HepG2 (cell line): ENCODE data around the gene AP2A2. TPM values are rescaled to one million over a fixed set of nuclear protein-coding genes. Genes with fewer than 3 reads are reported as not detected.

Source experiments
- CREB1 ChIP-seq, 2 experiments: fragments of 450-650 bp in 1 of 2; IDR thresholded peaks; 2 replicates each; pipeline ENCODE4 v1.6.1; 2016 to 2017; ENCODE audit warnings: control low read depth in 1 of 2, mild to moderate bottlenecking in 1 of 2, missing compliant biosample characterization in 1 of 2, missing genetic modification characterization in 1 of 2
- HNRNPH1 ChIP-seq: fragments of 200-400 bp; formaldehyde crosslinking; optimal IDR thresholded peaks from 2 replicates; pipeline ENCODE3; 2017; ENCODE audit warnings: mild to moderate bottlenecking, low read depth, low read length
- MIER3 ChIP-seq: IDR thresholded peaks from 2 replicates; pipeline ENCODE4 v1.6.1; 2016; ENCODE audit warnings: missing compliant biosample characterization, borderline replicate concordance
- PRDM10 ChIP-seq: sonication (generic); formaldehyde crosslinking; IDR thresholded peaks from 2 replicates; pipeline ENCODE4 v1.4.0; 2020; ENCODE audit warnings: low read depth, missing genetic modification reagents
- RBM22 ChIP-seq: fragments of 200-400 bp; formaldehyde crosslinking; optimal IDR thresholded peaks from 2 replicates; pipeline ENCODE3; 2017; ENCODE audit warnings: mild to moderate bottlenecking, low read length, moderate library complexity
- RCOR2 ChIP-seq: IDR thresholded peaks from 2 replicates; pipeline ENCODE4 v1.6.1; 2016; ENCODE audit warnings: missing biosample characterization, missing genetic modification reagents
- SATB2 ChIP-seq: sonication (generic); formaldehyde crosslinking; IDR thresholded peaks from 2 replicates; pipeline ENCODE4 v1.5.0; 2020; ENCODE audit warnings: missing genetic modification reagents
- SMAD3 ChIP-seq: sonication (generic); formaldehyde crosslinking; IDR thresholded peaks from 2 replicates; pipeline ENCODE4 v1.4.0; 2020; ENCODE audit warnings: missing genetic modification reagents
- SOX5 ChIP-seq: IDR thresholded peaks from 2 replicates; pipeline ENCODE4 v1.6.1; 2016; ENCODE audit warnings: borderline replicate concordance
- ZBTB25 ChIP-seq: IDR thresholded peaks from 2 replicates; pipeline ENCODE4 v1.6.1; 2018; ENCODE audit warnings: missing genetic modification reagents
- ZC3H13 ChIP-seq: sonication (generic); formaldehyde crosslinking; IDR thresholded peaks from 2 replicates; pipeline ENCODE4 v1.8.1; 2023; ENCODE audit warnings: mild to moderate bottlenecking, missing genetic modification reagents, moderate library complexity
- ZHX1 ChIP-seq: sonication (generic); formaldehyde crosslinking; IDR thresholded peaks from 2 replicates; pipeline ENCODE4 v1.8.1; 2022; ENCODE audit warnings: low read depth, mild to moderate bottlenecking, missing genetic modification reagents
- ZNF720 ChIP-seq: sonication (generic); formaldehyde crosslinking; IDR thresholded peaks from 2 replicates; pipeline ENCODE4 v1.4.0; 2020; ENCODE audit warnings: missing genetic modification reagents
- ZNF747 ChIP-seq: sonication (generic); formaldehyde crosslinking; IDR thresholded peaks from 2 replicates; pipeline ENCODE4 v1.8.1; 2023; ENCODE audit warnings: missing genetic modification reagents, mild to moderate bottlenecking, borderline replicate concordance
- polyA plus RNA-seq, 8 experiments: library from polyadenylated mRNA; depleted of rRNA in 3 of 8; stranded (reverse) in 7 of 8; unstranded in 1 of 8; fragments of >200 nt; fragmentation: Illumina TruSeq in 4 of 8; extraction: Trizol in 4 of 8; gene quantifications; 2 replicates each; pipeline versions ENCODE4 v1.2.1 to v1.2.3, GENCODE V29; 2011 to 2016; ENCODE audit warnings: low read depth in 4 of 8, missing spikeins in 1 of 8, mixed read lengths in 1 of 8; ENCODE audit not compliant: insufficient read depth in 1 of 8
- total RNA-seq, 5 experiments: library from RNA; depleted of rRNA; stranded (reverse); fragments of >200 nt; fragmentation: Illumina TruSeq; extraction: Trizol; gene quantifications; 2 replicates each; pipeline ENCODE4 v1.2.3, GENCODE V29; 2016; ENCODE audit warnings: low read depth in 1 of 5

Gene AP2A2
- total and polyA plus RNA-seq, 2 of the 13 experiments (the other 11 are each of a cell fraction or from before 2014, with no cell fraction given), result 25.7 to 75.7 TPM

- TF ChIP-seq PRDM10 (CRISPR knock-in tag) (no peak), ZNF747 (CRISPR knock-in tag) (no peak), HNRNPH1 (no peak), RBM22 (no peak), SOX5 (CRISPR knock-in tag) (no peak), RCOR2 (CRISPR knock-in tag) (no peak), MIER3 (CRISPR knock-in tag) (no peak), SATB2 (no peak), ZC3H13 (CRISPR knock-in tag) (no peak), ZHX1 (CRISPR knock-in tag) (no peak), ZBTB25 (no peak), SMAD3 (CRISPR knock-in tag) (no peak), ZNF720 (CRISPR knock-in tag) (no peak), CREB1 (IDR thresholded peaks at IDR 0.05) (no peak), CREB1 (CRISPR knock-in tag; IDR thresholded peaks at IDR 0.05) (no peak)
Measured at GRCh38 chr11:1000357-1001278, 74.9 kb downstream of the AP2A2 start (continued).
